ENCODE measurements around the gene ESX1.

- TF ChIP-seq CTCF (conservative IDR thresholded peaks at IDR 0.05; ENCODE audit: low read length) (no peak), EZH2phosphoT487 (IDR thresholded peaks at IDR 0.05; ENCODE audit: borderline replicate concordance) (no peak)
Observed at GRCh38 chrX:104281564-104281963, 26.8 kb upstream of the ESX1 start.

Data from Loucy (cell line).